ENCODE data around the gene FAM9C. TPM values are rescaled to one million over a fixed set of nuclear protein-coding genes. Genes with fewer than 3 reads are reported as not detected.

FAM9C gene
- polyA plus RNA-seq, 4 donors = 0.06 TPM; not detected in 3

GRCh38 chrX:13081395-13082205 lies 37.2 kb upstream of the FAM9C start:
- DNase-seq (peak in 1 of 2 donors; percentile 36), FAIRE-seq (no peak)
- WGBS, 3 donors = 22 to 33% (median 29%) methylated on average over 6 of the region's 6 CpGs
- H3K9me3 ChIP-seq (ENCODE audit: control insufficient read depth in 2 of 2, insufficient read depth in 1 of 2, low read depth in 1 of 2, low read length in 1 of 2) = no peaks in the 10 kb centered on the region
- no peak overlapping the region for H3K4me3 ChIP-seq (ENCODE audit: low read depth in 1 of 3, low read length in 3 of 3)
- H3K27me3 ChIP-seq (ENCODE audit: control insufficient read depth in 3 of 3, insufficient read depth in 3 of 3, low read length in 3 of 3) = no peaks in the 10 kb centered on the region
- no peaks in the 10 kb centered on the region for H3K36me3 ChIP-seq (ENCODE audit: control insufficient read depth in 3 of 3, insufficient read depth in 2 of 3, low read depth in 1 of 3, low read length in 3 of 3)
- H3K4me1 ChIP-seq (ENCODE audit: control insufficient read depth in 3 of 3, insufficient read depth in 2 of 3, low read depth in 1 of 3, low read length in 2 of 3) = peaks cover 0 to 28% (median 0%) of the 10 kb centered on the region in 3 donors
- H3K27ac ChIP-seq (ENCODE audit: low read depth in 1 of 3, low read length in 2 of 3) = peak overlapping the region; percentile 14 to 84 (median 69)

GRCh38 chrX:13080128-13080795 lies 35.8 kb upstream of the FAM9C start:
- peaks cover 0 to 28% (median 2%) of the 10 kb centered on the region in 3 donors for H3K4me1 ChIP-seq (ENCODE audit: control insufficient read depth in 3 of 3, insufficient read depth in 2 of 3, low read depth in 1 of 3, low read length in 2 of 3)
- DNase-seq (no peak), FAIRE-seq (no peak)
- peak overlapping the region in 2 of 3 donors; percentile 60 to 75 for H3K27ac ChIP-seq (ENCODE audit: low read depth in 1 of 3, low read length in 2 of 3)
- no peaks in the 10 kb centered on the region for H3K36me3 ChIP-seq (ENCODE audit: control insufficient read depth in 3 of 3, insufficient read depth in 2 of 3, low read depth in 1 of 3, low read length in 3 of 3)
- no peaks in the 10 kb centered on the region for H3K27me3 ChIP-seq (ENCODE audit: control insufficient read depth in 3 of 3, insufficient read depth in 3 of 3, low read length in 3 of 3)
- H3K4me3 ChIP-seq (ENCODE audit: low read depth in 1 of 3, low read length in 3 of 3) = no peak overlapping the region
- WGBS, 3 donors = 83 to 88% (median 85%) methylated on average over 4 of the region's 4 CpGs
- peaks cover 0 to 4% of the 10 kb centered on the region in 2 donors for H3K9me3 ChIP-seq (ENCODE audit: control insufficient read depth in 2 of 2, insufficient read depth in 1 of 2, low read depth in 1 of 2, low read length in 1 of 2)

- no peak for FAIRE-seq
- no peak overlapping the region for H3K4me3 ChIP-seq (ENCODE audit: low read depth in 1 of 3, low read length in 3 of 3)
These were observed 34.5 kb upstream of the FAM9C start for GRCh38 chrX:13078739-13079444.

GRCh38 chrX:13077168-13077567 lies 32.7 kb upstream of the FAM9C start:
- 36 to 79% (median 67%) methylated on average over 2 of the region's 2 CpGs for WGBS, 3 donors
- Histone ChIP-seq H3K27ac (ENCODE audit: low read depth in 1 of 3, low read length in 2 of 3) (peak overlapping the region in 1 of 3 donors; percentile 9), H3K4me1 (ENCODE audit: control insufficient read depth in 3 of 3, insufficient read depth in 2 of 3, low read depth in 1 of 3, low read length in 2 of 3) (peaks cover 0 to 23% (median 2%) of the 10 kb centered on the region in 3 donors), H3K27me3 (ENCODE audit: control insufficient read depth in 3 of 3, insufficient read depth in 3 of 3, low read length in 3 of 3) (no peaks in the 10 kb centered on the region), H3K4me3 (ENCODE audit: low read depth in 1 of 3, low read length in 3 of 3) (no peak overlapping the region), H3K36me3 (ENCODE audit: control insufficient read depth in 3 of 3, insufficient read depth in 2 of 3, low read depth in 1 of 3, low read length in 3 of 3) (no peaks in the 10 kb centered on the region), H3K9me3 (ENCODE audit: control insufficient read depth in 2 of 2, insufficient read depth in 1 of 2, low read depth in 1 of 2, low read length in 1 of 2) (peaks cover 0 to 4% of the 10 kb centered on the region in 2 donors)
- DNase-seq (no peak), FAIRE-seq (no peak)

More at GRCh38 chrX:13078739-13079444, 34.5 kb upstream of the FAM9C start:
- peaks cover 0 to 4% of the 10 kb centered on the region in 2 donors for H3K9me3 ChIP-seq (ENCODE audit: control insufficient read depth in 2 of 2, insufficient read depth in 1 of 2, low read depth in 1 of 2, low read length in 1 of 2)
- peak; percentile 64 to 71 for DNase-seq
- H3K27ac ChIP-seq (ENCODE audit: low read depth in 1 of 3, low read length in 2 of 3) = peak overlapping the region; percentile 32 to 89 (median 79)
- H3K27me3 ChIP-seq (ENCODE audit: control insufficient read depth in 3 of 3, insufficient read depth in 3 of 3, low read length in 3 of 3) = no peaks in the 10 kb centered on the region
- H3K36me3 ChIP-seq (ENCODE audit: control insufficient read depth in 3 of 3, insufficient read depth in 2 of 3, low read depth in 1 of 3, low read length in 3 of 3) = no peaks in the 10 kb centered on the region
- peaks cover 0 to 28% (median 2%) of the 10 kb centered on the region in 3 donors for H3K4me1 ChIP-seq (ENCODE audit: control insufficient read depth in 3 of 3, insufficient read depth in 2 of 3, low read depth in 1 of 3, low read length in 2 of 3)
- WGBS, 3 donors = 15 to 43% (median 15%) methylated on average over 10 of the region's 10 CpGs

GRCh38 chrX:13076176-13076961 lies 31.9 kb upstream of the FAM9C start:
- H3K36me3 ChIP-seq (ENCODE audit: control insufficient read depth in 3 of 3, insufficient read depth in 2 of 3, low read depth in 1 of 3, low read length in 3 of 3) = no peaks in the 10 kb centered on the region
- no peaks in the 10 kb centered on the region for H3K27me3 ChIP-seq (ENCODE audit: control insufficient read depth in 3 of 3, insufficient read depth in 3 of 3, low read length in 3 of 3)
- H3K27ac ChIP-seq (ENCODE audit: low read depth in 1 of 3, low read length in 2 of 3) = peak overlapping the region in 1 of 3 donors; percentile 50
- peaks cover 0 to 4% of the 10 kb centered on the region in 2 donors for H3K9me3 ChIP-seq (ENCODE audit: control insufficient read depth in 2 of 2, insufficient read depth in 1 of 2, low read depth in 1 of 2, low read length in 1 of 2)
- WGBS, 3 donors = 57 to 72% (median 69%) methylated on average over 4 of the region's 4 CpGs
- no peak overlapping the region for H3K4me3 ChIP-seq (ENCODE audit: low read depth in 1 of 3, low read length in 3 of 3)
- H3K4me1 ChIP-seq (ENCODE audit: control insufficient read depth in 3 of 3, insufficient read depth in 2 of 3, low read depth in 1 of 3, low read length in 2 of 3) = peaks cover 0 to 18% (median 2%) of the 10 kb centered on the region in 3 donors
- DNase-seq (no peak), FAIRE-seq (no peak)

- WGBS, 3 donors = 79 to 85% (median 79%) methylated on average over 9 of the region's 9 CpGs
- FAIRE-seq (no peak), DNase-seq (no peak)
- Histone ChIP-seq H3K4me3 (ENCODE audit: low read depth in 1 of 3, low read length in 3 of 3) (no peak overlapping the region), H3K4me1 (ENCODE audit: control insufficient read depth in 3 of 3, insufficient read depth in 2 of 3, low read depth in 1 of 3, low read length in 2 of 3) (peaks cover 0 to 11% (median 2%) of the 10 kb centered on the region in 3 donors), H3K9me3 (ENCODE audit: control insufficient read depth in 2 of 2, insufficient read depth in 1 of 2, low read depth in 1 of 2, low read length in 1 of 2) (peaks cover 0 to 9% of the 10 kb centered on the region in 2 donors), H3K27ac (ENCODE audit: low read depth in 1 of 3, low read length in 2 of 3) (peak overlapping the region in 1 of 3 donors; percentile 62), H3K27me3 (ENCODE audit: control insufficient read depth in 3 of 3, insufficient read depth in 3 of 3, low read length in 3 of 3) (no peaks in the 10 kb centered on the region), H3K36me3 (ENCODE audit: control insufficient read depth in 3 of 3, insufficient read depth in 2 of 3, low read depth in 1 of 3, low read length in 3 of 3) (no peaks in the 10 kb centered on the region)
These were observed 30.2 kb upstream of the FAM9C start for GRCh38 chrX:13074297-13075262.

GRCh38 chrX:13069771-13070416 lies 25.5 kb upstream of the FAM9C start:
- no peaks in the 10 kb centered on the region for H3K4me1 ChIP-seq (ENCODE audit: control insufficient read depth in 3 of 3, insufficient read depth in 2 of 3, low read depth in 1 of 3, low read length in 2 of 3)
- H3K9me3 ChIP-seq (ENCODE audit: control insufficient read depth in 2 of 2, insufficient read depth in 1 of 2, low read depth in 1 of 2, low read length in 1 of 2) = peaks cover 1 to 14% of the 10 kb centered on the region in 2 donors
- no peaks in the 10 kb centered on the region for H3K36me3 ChIP-seq (ENCODE audit: control insufficient read depth in 3 of 3, insufficient read depth in 2 of 3, low read depth in 1 of 3, low read length in 3 of 3)
- no peak overlapping the region for H3K27ac ChIP-seq (ENCODE audit: low read depth in 1 of 3, low read length in 2 of 3)
- WGBS, 3 donors = 77 to 98% (median 82%) methylated on average over 3 of the region's 3 CpGs
- H3K27me3 ChIP-seq (ENCODE audit: control insufficient read depth in 3 of 3, insufficient read depth in 3 of 3, low read length in 3 of 3) = no peaks in the 10 kb centered on the region
- H3K4me3 ChIP-seq (ENCODE audit: low read depth in 1 of 3, low read length in 3 of 3) = no peak overlapping the region
- DNase-seq = no peak
- FAIRE-seq = no peak
